Suppressor macrophage treated with lipopolysaccharide for 4 hours (primary cell): ENCODE measurements around the gene KIAA1671.

ENCODE experiments used
- DNase-seq: peaks from one replicate; pipeline ENCODE4 v3.0.0-alpha.2; 2020

The KIAA1671 gene

GRCh38 chr22:25016311-25016710 lies 63.8 kb downstream of the KIAA1671 start:
- no peak for DNase-seq

DNA sequence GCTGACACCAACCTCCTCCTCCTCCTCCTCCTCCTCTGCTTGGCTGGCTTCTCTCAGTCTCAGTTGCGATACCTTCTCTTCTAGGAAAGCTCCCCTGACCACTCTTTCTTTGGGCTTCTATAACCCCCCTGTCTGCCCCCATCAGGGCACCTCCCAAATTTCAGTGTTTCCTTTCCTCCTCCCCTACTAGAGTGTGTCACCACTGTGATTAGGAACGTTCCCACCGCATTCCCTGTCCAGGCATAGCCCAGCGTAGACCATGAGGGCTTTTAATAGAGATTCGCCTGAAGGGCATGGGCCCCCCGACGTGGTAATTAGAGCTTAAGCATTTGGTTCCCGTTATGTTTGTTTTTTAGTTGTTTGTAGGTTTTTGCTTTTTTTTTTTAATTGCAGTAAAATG lies 65.5 kb downstream of the KIAA1671 start:
- no peak for DNase-seq

DNA sequence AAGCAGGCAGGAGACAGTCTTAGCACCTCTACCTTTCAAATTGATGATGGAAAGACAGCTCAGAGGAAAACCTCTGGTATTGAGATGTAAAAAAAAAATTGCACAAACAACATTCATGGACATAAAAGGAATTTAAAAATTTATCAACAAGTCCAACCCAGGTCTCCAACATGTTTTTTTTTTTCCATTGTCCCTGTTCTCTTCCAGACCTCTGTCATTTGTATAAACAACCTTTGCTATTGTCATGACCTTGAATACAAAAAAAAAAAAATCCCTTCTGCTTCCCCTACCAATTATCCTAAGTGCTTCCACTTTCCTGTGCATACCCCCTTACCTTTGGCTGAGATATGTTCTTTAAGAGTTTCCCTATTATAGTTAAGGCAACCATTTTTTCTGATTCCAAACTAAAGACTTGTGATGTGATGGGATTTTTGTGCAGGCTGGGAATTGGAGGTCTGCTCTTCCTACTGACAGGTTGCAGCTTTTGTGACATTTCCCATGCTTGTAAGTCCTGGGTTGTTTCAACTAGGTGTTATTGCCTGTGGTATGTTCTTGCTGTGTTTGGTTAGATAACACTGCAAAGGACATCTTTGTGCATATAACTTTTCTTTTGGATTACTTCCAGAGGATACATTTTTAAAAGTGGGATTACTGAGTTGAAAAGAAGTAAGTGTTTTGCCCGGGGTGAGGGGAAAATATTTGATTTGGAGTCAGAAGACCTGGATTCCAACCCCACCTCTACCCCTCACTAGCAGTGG lies 67.1 kb downstream of the KIAA1671 start:
- no peak for DNase-seq

- no peak for DNase-seq
Observed at GRCh38 chr22:25021409-25021808, 68.9 kb downstream of the KIAA1671 start.

DNA sequence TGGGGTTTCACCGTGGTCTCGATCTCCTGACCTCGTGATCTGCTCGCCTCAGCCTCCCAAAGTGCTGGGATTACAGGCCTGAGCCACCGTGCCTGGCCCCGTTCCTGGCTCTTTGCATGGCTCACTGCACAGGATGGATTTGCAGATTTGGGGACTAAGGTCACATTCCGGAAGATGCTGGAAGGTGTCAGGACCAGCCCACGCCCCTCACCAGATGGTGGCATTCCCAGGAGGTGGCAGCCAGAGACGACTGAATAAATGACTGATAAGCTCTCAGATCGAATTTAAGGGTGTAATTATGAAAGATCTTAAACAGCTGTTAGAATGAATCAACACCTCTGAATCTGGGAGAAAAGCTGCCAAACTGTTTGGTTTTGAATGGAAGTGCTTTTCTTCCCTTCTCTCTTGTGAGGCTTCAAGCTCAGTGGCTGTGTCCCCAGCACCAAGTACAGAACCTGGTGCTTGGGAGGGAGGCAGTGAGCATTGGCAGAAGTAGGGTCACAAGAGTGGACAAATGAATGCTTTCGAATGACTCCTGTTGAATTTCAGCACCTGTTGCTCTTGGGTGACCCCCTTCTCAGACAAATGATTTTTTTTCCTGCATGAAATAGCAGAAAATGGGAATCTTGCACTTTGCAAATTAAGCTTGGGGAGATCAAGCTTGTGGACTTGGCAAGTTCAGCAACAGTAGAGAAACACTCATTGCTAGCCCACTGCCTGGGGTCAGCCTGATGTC lies 69.6 kb downstream of the KIAA1671 start:
- no peak for DNase-seq

DNA sequence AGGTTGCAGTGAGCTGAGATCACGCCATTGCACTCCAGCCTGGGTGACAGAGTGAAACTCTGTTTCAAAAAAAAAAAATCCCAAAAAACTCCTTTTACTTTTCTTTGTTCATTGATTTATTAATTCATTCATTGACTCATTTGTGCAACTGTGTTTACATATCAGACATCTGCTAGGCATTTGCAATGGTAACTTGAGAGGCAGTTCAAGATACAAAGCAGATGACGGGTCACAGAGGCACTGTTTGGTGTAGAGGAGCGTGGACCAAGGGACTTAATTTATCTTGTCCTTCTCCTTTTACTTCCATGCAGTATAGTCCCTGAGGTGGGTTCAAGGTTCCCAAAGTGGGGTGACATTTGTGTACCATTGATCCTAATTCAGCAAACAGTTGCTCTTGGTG lies 71.4 kb downstream of the KIAA1671 start:
- no peak for DNase-seq

GRCh38 chr22:25024895-25025294 lies 72.4 kb downstream of the KIAA1671 start:
- no peak for DNase-seq

- no peak for DNase-seq
Observed at GRCh38 chr22:25025491-25026400, 73.2 kb downstream of the KIAA1671 start.

DNA sequence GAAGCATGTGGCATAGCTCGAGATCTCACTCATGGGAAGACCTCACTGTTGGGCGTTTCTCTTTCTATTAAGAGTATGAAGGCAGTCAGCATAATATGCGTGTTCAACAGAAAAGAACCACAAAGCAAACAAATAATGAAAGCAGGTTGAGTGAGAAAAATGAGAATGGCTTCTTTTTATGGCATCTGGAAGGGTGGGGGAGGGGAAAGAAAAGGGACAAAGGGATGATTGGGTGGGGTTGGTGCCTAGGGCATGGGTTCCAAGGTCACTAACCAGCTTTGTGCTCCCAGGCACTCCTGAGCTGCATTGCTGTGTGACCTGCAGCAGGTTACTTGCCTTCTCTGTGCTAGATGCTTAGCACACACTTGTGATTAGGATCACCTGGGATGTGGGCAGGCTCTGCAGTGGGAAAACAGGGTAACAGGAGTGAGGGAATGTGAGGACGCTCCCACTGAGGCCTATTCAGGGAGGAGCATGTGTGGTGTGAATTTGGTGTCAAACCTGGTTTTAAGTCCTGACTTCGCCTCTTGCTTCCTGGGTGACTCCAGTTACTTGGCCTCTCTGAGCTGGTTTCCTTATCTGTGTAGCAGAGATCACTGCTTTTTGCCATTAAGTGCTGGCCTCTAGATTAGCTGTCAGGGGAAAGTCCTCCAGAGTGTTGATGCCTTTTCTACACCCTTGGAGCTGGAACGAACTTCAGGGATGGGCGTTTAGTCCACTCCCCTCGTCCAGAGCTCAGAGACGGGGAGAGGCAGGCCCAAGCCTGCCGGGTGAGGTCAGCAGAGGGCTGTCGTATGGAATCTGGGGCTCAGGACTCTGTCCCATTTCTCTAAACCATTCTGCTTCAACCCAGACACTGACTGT lies 74.8 kb downstream of the KIAA1671 start:
- no peak for DNase-seq

DNA sequence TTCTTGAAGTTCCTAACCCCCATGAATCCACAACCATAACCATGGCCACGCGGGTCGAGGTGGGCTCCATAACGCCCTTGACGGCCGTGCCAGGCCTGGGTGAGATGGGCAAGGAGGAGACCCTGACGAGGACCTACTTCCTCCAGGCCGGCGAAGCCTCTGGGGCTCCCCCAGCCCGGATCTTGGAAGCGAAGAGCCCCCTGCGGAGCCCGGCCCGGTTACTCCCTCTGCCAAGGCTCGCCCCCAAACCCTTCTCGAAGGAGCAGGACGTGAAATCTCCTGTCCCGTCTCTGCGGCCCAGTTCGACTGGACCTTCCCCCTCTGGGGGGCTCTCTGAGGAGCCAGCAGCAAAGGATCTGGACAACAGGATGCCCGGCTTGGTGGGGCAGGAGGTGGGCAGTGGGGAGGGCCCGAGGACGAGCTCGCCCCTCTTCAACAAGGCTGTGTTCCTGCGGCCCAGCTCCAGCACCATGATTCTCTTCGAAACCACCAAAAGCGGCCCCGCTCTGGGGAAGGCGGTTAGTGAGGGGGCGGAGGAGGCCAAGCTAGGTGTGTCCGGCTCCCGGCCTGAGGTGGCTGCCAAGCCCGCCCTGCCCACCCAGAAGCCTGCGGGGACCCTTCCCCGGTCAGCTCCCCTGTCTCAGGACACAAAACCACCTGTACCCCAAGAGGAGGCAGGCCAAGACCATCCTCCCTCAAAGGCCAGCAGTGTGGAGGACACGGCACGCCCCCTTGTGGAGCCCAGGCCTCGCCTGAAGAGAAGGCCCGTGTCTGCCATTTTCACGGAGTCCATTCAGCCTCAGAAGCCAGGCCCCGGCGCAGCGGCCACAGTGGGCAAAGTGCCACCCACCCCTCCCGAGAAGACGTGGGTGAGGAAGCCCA lies 75.7 kb downstream of the KIAA1671 start:
- DNase-seq, result no peak

GRCh38 chr22:25028841-25029141 lies 76.3 kb downstream of the KIAA1671 start:
- no peak for DNase-seq

- no peak for DNase-seq
Observed at GRCh38 chr22:25029181-25029580, 76.7 kb downstream of the KIAA1671 start.

DNA sequence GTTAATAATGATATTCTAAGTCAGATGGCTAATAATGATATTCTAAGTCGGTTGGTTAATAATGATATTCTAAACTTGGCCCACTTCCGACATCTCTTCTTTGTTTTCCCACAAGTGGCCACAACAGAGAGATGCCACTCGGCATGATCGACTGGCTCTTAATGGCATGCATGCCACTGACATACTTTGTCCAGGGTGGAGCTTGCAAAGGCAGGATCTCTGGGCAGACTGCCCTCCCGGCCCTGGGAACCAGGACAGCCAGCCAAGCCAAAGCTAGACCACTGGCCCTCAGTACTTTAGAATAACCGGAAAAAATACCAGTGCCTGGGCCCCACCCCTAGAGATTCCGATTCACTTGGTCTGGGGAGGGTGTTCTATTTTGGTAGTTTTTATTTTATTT lies 78.1 kb downstream of the KIAA1671 start:
- no peak for DNase-seq

DNA sequence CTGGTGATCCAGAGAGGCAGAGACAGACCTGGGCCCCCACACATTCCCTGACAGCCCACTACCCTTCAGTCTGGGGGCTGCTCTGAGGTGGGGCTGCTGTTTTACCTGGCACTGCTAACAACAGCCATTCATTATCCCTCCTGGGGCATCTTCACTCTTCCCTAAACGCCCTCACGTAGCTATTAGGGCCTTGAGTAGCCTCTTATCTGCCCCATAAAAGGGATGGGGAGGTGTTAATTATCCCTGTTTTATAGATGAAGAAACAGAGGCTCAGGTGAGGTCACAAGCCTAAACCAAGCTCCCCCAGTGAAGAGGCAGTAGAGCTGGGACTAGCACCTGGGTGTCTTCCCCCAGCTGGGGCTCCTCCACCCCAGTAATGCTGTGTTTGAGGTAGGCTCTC lies 79.5 kb downstream of the KIAA1671 start:
- no peak for DNase-seq

GRCh38 chr22:25035715-25036114 lies 83.2 kb downstream of the KIAA1671 start:
- no peak for DNase-seq

DNA sequence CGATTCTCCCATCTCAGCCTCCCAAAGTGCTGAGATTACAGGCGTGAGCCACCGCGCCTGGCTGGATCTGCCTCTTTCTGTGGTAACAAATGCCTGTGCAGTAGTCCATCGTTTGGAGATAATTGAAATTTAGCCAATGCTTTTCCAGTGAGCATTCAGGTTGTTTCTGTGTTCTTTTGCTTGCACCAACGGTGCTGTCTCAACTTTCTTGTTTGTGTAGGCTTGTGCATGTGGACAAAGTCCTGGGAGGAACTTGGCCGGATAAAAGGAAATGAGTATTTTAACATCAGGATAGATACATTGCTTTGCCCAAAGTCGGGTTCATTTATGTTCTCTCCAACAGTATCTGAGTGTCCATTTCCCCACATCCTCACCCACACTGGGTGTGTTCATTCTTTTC lies 85.7 kb downstream of the KIAA1671 start:
- no peak for DNase-seq

DNA sequence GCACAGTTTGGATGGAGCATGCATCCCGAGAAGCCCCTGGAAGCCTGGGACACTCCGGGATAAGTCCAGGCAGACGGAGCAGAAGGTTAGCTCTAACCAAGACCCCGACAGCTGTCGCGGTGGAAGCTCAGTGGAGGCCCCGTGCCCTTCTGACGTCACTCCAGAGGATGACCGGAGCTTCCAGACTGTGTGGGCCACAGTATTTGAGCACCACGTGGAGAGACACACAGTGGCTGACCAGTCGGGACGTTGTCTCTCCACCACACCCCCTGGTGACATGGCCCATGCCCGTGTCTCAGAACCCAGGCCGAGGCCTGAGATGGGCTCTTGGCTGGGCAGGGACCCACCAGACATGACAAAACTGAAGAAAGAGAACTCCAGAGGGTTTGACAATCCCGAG lies 86.3 kb downstream of the KIAA1671 start:
- DNase-seq, result no peak

GRCh38 chr22:25039255-25039654 lies 86.7 kb downstream of the KIAA1671 start:
- DNase-seq, result no peak

GRCh38 chr22:25039754-25040153 lies 87.2 kb downstream of the KIAA1671 start:
- DNase-seq, result no peak

- DNase-seq, result no peak
Observed at GRCh38 chr22:25045159-25045558, 92.6 kb downstream of the KIAA1671 start.

- DNase-seq, result no peak
Observed at GRCh38 chr22:25048071-25048470, 95.6 kb downstream of the KIAA1671 start.
